HUES64 (cell line): ENCODE results near the gene RHOG.

Experiments used
- H3K27ac ChIP-seq: 2 replicates; pipeline ENCODE4 v1.7.0; 2013; ENCODE audit warnings: low read depth, low read length, inconsistent platforms
- H3K27me3 ChIP-seq: 2 replicates; pipeline ENCODE4 v1.6.1; 2013; ENCODE audit warnings: mild to moderate bottlenecking, low read length; ENCODE audit not compliant: insufficient read depth
- H3K36me3 ChIP-seq: 2 replicates; pipeline ENCODE4 v1.6.1; 2013; ENCODE audit warnings: mild to moderate bottlenecking, low read length; ENCODE audit not compliant: insufficient read depth
- H3K4me1 ChIP-seq: 2 replicates; pipeline ENCODE4 v1.6.1; 2013; ENCODE audit warnings: mild to moderate bottlenecking, low read length, moderate library complexity; ENCODE audit not compliant: insufficient read depth
- H3K4me3 ChIP-seq: 2 replicates; pipeline ENCODE4 v1.5.1; 2013; ENCODE audit warnings: mild to moderate bottlenecking, low read length, moderate library complexity
- H3K9ac ChIP-seq: 2 replicates; pipeline ENCODE4 v1.6.1; 2013; ENCODE audit warnings: mild to moderate bottlenecking, low read depth, low read length
- H3K9me3 ChIP-seq: 2 replicates; pipeline ENCODE4 v1.6.1; 2013; ENCODE audit warnings: low read depth, low read length; ENCODE audit not compliant: insufficient read depth
- WGBS: fragments of 150-250, 120-280 bp; methylation state at CpG from one replicate; pipeline ENCODE4 v1.1.7; 2013; ENCODE audit warnings: missing lambda C conversion rate; 5-methylcytosine and 5-hydroxymethylcytosine counted together

The RHOG gene

GRCh38 chr11:3841426-3842350, 929 bp upstream of the RHOG start:
- H3K27me3 ChIP-seq: peaks cover 6% of the 10 kb centered on the region; the same call in 1 of the 2 replicates
- H3K4me1 ChIP-seq: peaks cover 14% of the 10 kb centered on the region
- H3K27ac ChIP-seq: peak overlapping the region; percentile 58; the same call in 1 of the 2 replicates
- peak overlapping the region; percentile 56 for H3K4me3 ChIP-seq
- H3K9ac ChIP-seq: peak overlapping the region; percentile 62
- no peaks in the 10 kb centered on the region for H3K36me3 ChIP-seq
- no peaks in the 10 kb centered on the region for H3K9me3 ChIP-seq
- 26% methylated on average over 42 of the region's 44 CpGs for WGBS

- H3K9me3 ChIP-seq: no peaks in the 10 kb centered on the region
- no peak overlapping the region; the same call in 1 of the 2 replicates for H3K27ac ChIP-seq
- H3K9ac ChIP-seq: peak overlapping the region; percentile 69
- peaks cover 6% of the 10 kb centered on the region; the same call in 1 of the 2 replicates for H3K27me3 ChIP-seq
- H3K4me1 ChIP-seq: peaks cover 20% of the 10 kb centered on the region
- WGBS: 3% methylated on average over 46 of the region's 46 CpGs
- peaks cover 3% of the 10 kb centered on the region; the same call in 1 of the 2 replicates for H3K36me3 ChIP-seq
- peak overlapping the region; percentile 89 for H3K4me3 ChIP-seq
These were observed 522 bp downstream of the RHOG start for GRCh38 chr11:3840004-3840869.

- peaks cover 6% of the 10 kb centered on the region; the same call in 1 of the 2 replicates for H3K27me3 ChIP-seq
- H3K9me3 ChIP-seq: no peaks in the 10 kb centered on the region
- H3K4me3 ChIP-seq: no peak overlapping the region
- no peak overlapping the region for H3K9ac ChIP-seq
- no peak overlapping the region for H3K27ac ChIP-seq
- 93% methylated on average over 2 of the region's 2 CpGs for WGBS
- peaks cover 30% of the 10 kb centered on the region for H3K4me1 ChIP-seq
- H3K36me3 ChIP-seq: peaks cover 11% of the 10 kb centered on the region; the same call in 1 of the 2 replicates
These were observed 2.3 kb downstream of the RHOG start for GRCh38 chr11:3838504-3838903.

GRCh38 chr11:3837793-3838192, 3.0 kb downstream of the RHOG start:
- WGBS: no CpG with 5 or more reads among the region's 1 CpG
- H3K9ac ChIP-seq: no peak overlapping the region
- no peak overlapping the region for H3K4me3 ChIP-seq
- peaks cover 11% of the 10 kb centered on the region; the same call in 1 of the 2 replicates for H3K36me3 ChIP-seq
- no peak overlapping the region for H3K27ac ChIP-seq
- no peaks in the 10 kb centered on the region for H3K9me3 ChIP-seq
- H3K4me1 ChIP-seq: peaks cover 30% of the 10 kb centered on the region
- peaks cover 6% of the 10 kb centered on the region; the same call in 1 of the 2 replicates for H3K27me3 ChIP-seq

GRCh38 chr11:3836903-3837302, 3.9 kb downstream of the RHOG start:
- peaks cover 11% of the 10 kb centered on the region; the same call in 1 of the 2 replicates for H3K36me3 ChIP-seq
- H3K27me3 ChIP-seq: peaks cover 3% of the 10 kb centered on the region; the same call in 1 of the 2 replicates
- WGBS: 90% methylated on average over 5 of the region's 5 CpGs
- no peak overlapping the region for H3K4me3 ChIP-seq
- H3K9me3 ChIP-seq: no peaks in the 10 kb centered on the region
- no peak overlapping the region for H3K27ac ChIP-seq
- H3K9ac ChIP-seq: no peak overlapping the region
- H3K4me1 ChIP-seq: peaks cover 28% of the 10 kb centered on the region

GRCh38 chr11:3835751-3836150, 5.0 kb downstream of the RHOG start:
- 91% methylated on average over 4 of the region's 4 CpGs for WGBS
- Histone ChIP-seq H3K27ac (no peak overlapping the region), H3K36me3 (peaks cover 11% of the 10 kb centered on the region; the same call in 1 of the 2 replicates), H3K9ac (no peak overlapping the region), H3K27me3 (no peaks in the 10 kb centered on the region), H3K4me1 (peaks cover 25% of the 10 kb centered on the region), H3K4me3 (no peak overlapping the region), H3K9me3 (no peaks in the 10 kb centered on the region)

GRCh38 chr11:3834664-3835461, 5.9 kb downstream of the RHOG start:
- 94% methylated on average over 5 of the region's 7 CpGs for WGBS
- Histone ChIP-seq H3K9ac (no peak overlapping the region), H3K36me3 (peaks cover 16% of the 10 kb centered on the region; the same call in 1 of the 2 replicates), H3K9me3 (no peaks in the 10 kb centered on the region), H3K27ac (no peak overlapping the region), H3K27me3 (no peaks in the 10 kb centered on the region), H3K4me1 (peaks cover 23% of the 10 kb centered on the region), H3K4me3 (no peak overlapping the region)

GRCh38 chr11:3834349-3834663, 6.5 kb downstream of the RHOG start:
- Histone ChIP-seq H3K9ac (no peak overlapping the region), H3K36me3 (peaks cover 16% of the 10 kb centered on the region; the same call in 1 of the 2 replicates), H3K27me3 (no peaks in the 10 kb centered on the region), H3K9me3 (no peaks in the 10 kb centered on the region), H3K27ac (no peak overlapping the region), H3K4me3 (no peak overlapping the region), H3K4me1 (peaks cover 22% of the 10 kb centered on the region)
- 81% methylated on average over 4 of the region's 4 CpGs for WGBS

GRCh38 chr11:3833449-3833848, 7.3 kb downstream of the RHOG start:
- no peak overlapping the region for H3K4me3 ChIP-seq

GRCh38 chr11:3832816-3833215, 7.9 kb downstream of the RHOG start:
- no peaks in the 10 kb centered on the region for H3K9me3 ChIP-seq
- peaks cover 20% of the 10 kb centered on the region for H3K36me3 ChIP-seq
- WGBS: 98% methylated on average over 2 of the region's 2 CpGs
- no peak overlapping the region for H3K27ac ChIP-seq
- H3K9ac ChIP-seq: no peak overlapping the region
- H3K27me3 ChIP-seq: no peaks in the 10 kb centered on the region
- H3K4me3 ChIP-seq: no peak overlapping the region
- H3K4me1 ChIP-seq: peaks cover 18% of the 10 kb centered on the region

More at GRCh38 chr11:3833449-3833848, 7.3 kb downstream of the RHOG start:
- Histone ChIP-seq H3K9me3 (no peaks in the 10 kb centered on the region), H3K27me3 (no peaks in the 10 kb centered on the region), H3K36me3 (peaks cover 16% of the 10 kb centered on the region; the same call in 1 of the 2 replicates), H3K9ac (no peak overlapping the region), H3K4me1 (peaks cover 22% of the 10 kb centered on the region), H3K27ac (no peak overlapping the region)
- WGBS: 100% methylated on average over 1 of the region's 2 CpGs
